OCI-LY1 (cell line): ENCODE measurements around the gene MMP14.

Source experiments
- H2AFZ ChIP-seq: fragments of 200-600 bp; sonication (generic), shearing (Covaris generic); 2 replicates; pipeline ENCODE4 v1.6.0; 2014; ENCODE audit warnings: antibody characterized with exemption, mild to moderate bottlenecking, low read length
- H3F3A ChIP-seq: fragments of 200-600 bp; sonication (generic), shearing (Covaris generic); 2 replicates; pipeline ENCODE4 v1.6.0; 2014; ENCODE audit warnings: mild to moderate bottlenecking, antibody characterized with exemption, low read length, moderate library complexity; ENCODE audit not compliant: insufficient read depth
- H3K27ac ChIP-seq: fragments of 200-600 bp; sonication (generic); 2 replicates; pipeline ENCODE4 v1.5.1; 2014; ENCODE audit warnings: low read length, mixed run types, mild to moderate bottlenecking, low read depth; ENCODE audit not compliant: poor library complexity, severe bottlenecking
- H3K27me3 ChIP-seq: fragments of 200-600 bp; sonication (generic); 2 replicates; pipeline ENCODE4 v1.6.0; 2014; ENCODE audit warnings: antibody characterized with exemption, mild to moderate bottlenecking, low read length, moderate library complexity; ENCODE audit not compliant: insufficient read depth
- H3K36me3 ChIP-seq: fragments of 200-600 bp; sonication (generic); 2 replicates; pipeline ENCODE4 v1.6.1; 2014; ENCODE audit warnings: mild to moderate bottlenecking, antibody characterized with exemption, low read length, moderate library complexity, mixed read lengths; ENCODE audit not compliant: insufficient read depth
- H3K4me1 ChIP-seq: fragments of 200-600 bp; sonication (generic); 2 replicates; pipeline ENCODE4 v1.5.1; 2014; ENCODE audit warnings: mild to moderate bottlenecking, low read length, moderate library complexity; ENCODE audit not compliant: insufficient read depth, severe bottlenecking
- H3K4me2 ChIP-seq: fragments of 200-600 bp; sonication (generic), shearing (Covaris generic); 2 replicates; pipeline ENCODE4 v1.6.1; 2014; ENCODE audit warnings: low read length
- H3K4me3 ChIP-seq: fragments of 200-600 bp; sonication (generic); 2 replicates; pipeline ENCODE4 v1.5.1; 2014; ENCODE audit warnings: low read length, low read depth, mild to moderate bottlenecking, mixed read lengths; ENCODE audit not compliant: poor library complexity, severe bottlenecking
- H3K79me2 ChIP-seq: fragments of 200-600 bp; shearing (Covaris generic); 2 replicates; pipeline ENCODE4 v1.6.1; 2016; ENCODE audit warnings: mixed run types, low read length, mixed read lengths; ENCODE audit not compliant: insufficient read depth
- H3K9ac ChIP-seq: fragments of 200-600 bp; sonication (generic), shearing (Covaris generic); 2 replicates; pipeline ENCODE4 v1.6.1; 2014; ENCODE audit warnings: mild to moderate bottlenecking, low read length, mixed read lengths
- H3K9me2 ChIP-seq: fragments of 200-600 bp; sonication (generic), shearing (Covaris generic); 2 replicates; pipeline ENCODE4 v1.6.1; 2014; ENCODE audit warnings: low read depth, mild to moderate bottlenecking, low read length, mixed read lengths
- H3K9me3 ChIP-seq: fragments of 200-600 bp; shearing (Covaris generic); 2 replicates; pipeline ENCODE4 v1.6.1; 2014; ENCODE audit warnings: low read length, mixed read lengths
- H4K20me1 ChIP-seq: fragments of 200-600 bp; sonication (generic), shearing (Covaris generic); 2 replicates; pipeline ENCODE4 v1.6.0; 2016; ENCODE audit warnings: mild to moderate bottlenecking, low read length; ENCODE audit not compliant: insufficient read depth
- EZH2 ChIP-seq: fragments of 200-600 bp; sonication (generic), shearing (Covaris generic); IDR thresholded peaks from 2 replicates; pipeline ENCODE4 v1.8.0; 2017; ENCODE audit warnings: borderline replicate concordance, mixed run types, mild to moderate bottlenecking, antibody characterized with exemption, low read length, moderate library complexity, mixed read lengths
- TF ChIP-seq, protein P1 (sequence below): fragments of 200-600 bp; sonication (generic), shearing (Covaris generic); IDR thresholded peaks from 2 replicates; pipeline ENCODE4 v1.5.1; 2017; ENCODE audit warnings: mild to moderate bottlenecking, antibody characterized with exemption, low read length, moderate library complexity, mixed read lengths

The MMP14 gene

GRCh38 chr14:22796087-22796707 is 40.2 kb upstream of the MMP14 start:
- no peaks in the 10 kb centered on the region for H3K79me2 ChIP-seq
- no peaks in the 10 kb centered on the region for H4K20me1 ChIP-seq
- H3K4me1 ChIP-seq, result peaks cover 29% of the 10 kb centered on the region
- H3K27me3 ChIP-seq, result no peaks in the 10 kb centered on the region
- H3K9ac ChIP-seq, result no peak overlapping the region
- no peak overlapping the region for H3K4me2 ChIP-seq
- no peaks in the 10 kb centered on the region for H3K9me2 ChIP-seq
- TF ChIP-seq EZH2, result no peak
- TF ChIP-seq, protein P1, sequence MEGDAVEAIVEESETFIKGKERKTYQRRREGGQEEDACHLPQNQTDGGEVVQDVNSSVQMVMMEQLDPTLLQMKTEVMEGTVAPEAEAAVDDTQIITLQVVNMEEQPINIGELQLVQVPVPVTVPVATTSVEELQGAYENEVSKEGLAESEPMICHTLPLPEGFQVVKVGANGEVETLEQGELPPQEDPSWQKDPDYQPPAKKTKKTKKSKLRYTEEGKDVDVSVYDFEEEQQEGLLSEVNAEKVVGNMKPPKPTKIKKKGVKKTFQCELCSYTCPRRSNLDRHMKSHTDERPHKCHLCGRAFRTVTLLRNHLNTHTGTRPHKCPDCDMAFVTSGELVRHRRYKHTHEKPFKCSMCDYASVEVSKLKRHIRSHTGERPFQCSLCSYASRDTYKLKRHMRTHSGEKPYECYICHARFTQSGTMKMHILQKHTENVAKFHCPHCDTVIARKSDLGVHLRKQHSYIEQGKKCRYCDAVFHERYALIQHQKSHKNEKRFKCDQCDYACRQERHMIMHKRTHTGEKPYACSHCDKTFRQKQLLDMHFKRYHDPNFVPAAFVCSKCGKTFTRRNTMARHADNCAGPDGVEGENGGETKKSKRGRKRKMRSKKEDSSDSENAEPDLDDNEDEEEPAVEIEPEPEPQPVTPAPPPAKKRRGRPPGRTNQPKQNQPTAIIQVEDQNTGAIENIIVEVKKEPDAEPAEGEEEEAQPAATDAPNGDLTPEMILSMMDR, result no peak
- no peak overlapping the region for H3K4me3 ChIP-seq
- peaks cover 4% of the 10 kb centered on the region; the same call in 1 of the 2 replicates for H3K9me3 ChIP-seq
- no peak overlapping the region for H3K27ac ChIP-seq
- H3K36me3 ChIP-seq, result peaks cover 8% of the 10 kb centered on the region; the same call in 1 of the 2 replicates
- H3F3A ChIP-seq, result no peaks in the 10 kb centered on the region
- H2AFZ ChIP-seq, result no peak overlapping the region

DNA sequence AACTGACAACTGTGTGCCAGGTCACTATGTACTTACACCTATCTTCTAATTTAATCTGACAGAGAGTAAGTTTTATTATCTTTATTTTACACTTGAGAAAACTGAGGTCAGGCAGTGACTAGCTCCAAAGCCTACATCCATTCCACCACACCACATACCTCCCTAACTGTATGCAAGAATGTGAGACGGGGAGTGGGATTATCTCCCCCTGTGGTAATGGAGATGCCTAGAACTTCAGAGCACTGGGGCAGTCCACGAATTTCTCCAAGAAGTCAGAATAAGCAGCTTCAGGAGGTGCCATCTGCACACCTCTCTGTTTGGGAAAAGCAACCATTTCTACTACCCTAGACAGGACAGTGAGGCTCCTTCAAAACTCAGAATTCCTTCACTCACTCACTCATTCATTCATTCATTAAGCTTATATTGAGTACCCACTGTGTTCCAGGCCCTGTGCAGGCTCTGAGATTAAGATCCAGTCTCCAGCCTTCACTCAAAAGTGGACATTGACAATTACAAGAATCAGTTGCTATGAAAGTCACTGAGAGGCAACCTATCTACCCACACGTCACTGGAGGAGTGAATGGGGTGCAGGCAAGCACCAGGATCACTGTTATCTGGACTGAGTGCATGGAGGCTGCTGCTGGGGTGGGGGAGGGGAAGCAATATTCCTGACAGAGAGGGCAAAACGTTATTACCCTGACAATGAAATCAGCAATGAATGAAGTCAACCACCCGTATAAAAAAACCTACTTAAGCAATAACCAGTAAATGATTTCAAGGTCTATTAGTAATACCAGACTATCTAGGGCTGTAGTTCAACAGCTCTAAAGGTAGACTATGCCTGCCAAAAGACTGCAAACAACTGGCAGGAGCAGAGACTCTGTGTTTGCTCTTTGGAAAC is 39.1 kb upstream of the MMP14 start:
- Histone ChIP-seq H3K9ac (no peak overlapping the region), H3K9me3 (peaks cover 4% of the 10 kb centered on the region; the same call in 1 of the 2 replicates), H3K4me2 (no peak overlapping the region), H3K36me3 (peaks cover 8% of the 10 kb centered on the region; the same call in 1 of the 2 replicates), H3K27ac (no peak overlapping the region), H3F3A (no peaks in the 10 kb centered on the region), H3K79me2 (no peaks in the 10 kb centered on the region), H3K4me1 (peaks cover 25% of the 10 kb centered on the region), H3K9me2 (no peaks in the 10 kb centered on the region), H2AFZ (no peak overlapping the region), H3K27me3 (no peaks in the 10 kb centered on the region), H3K4me3 (no peak overlapping the region), H4K20me1 (no peaks in the 10 kb centered on the region)
- no peak for TF ChIP-seq EZH2
- TF ChIP-seq, protein P1, result no peak

GRCh38 chr14:22798528-22798927 is 37.9 kb upstream of the MMP14 start:
- H3K9me2 ChIP-seq, result no peaks in the 10 kb centered on the region
- TF ChIP-seq EZH2, result no peak
- TF ChIP-seq, protein P1, result no peak
- H3K36me3 ChIP-seq, result peaks cover 8% of the 10 kb centered on the region; the same call in 1 of the 2 replicates
- no peaks in the 10 kb centered on the region for H3F3A ChIP-seq
- H3K4me2 ChIP-seq, result no peak overlapping the region
- H3K4me1 ChIP-seq, result peaks cover 33% of the 10 kb centered on the region
- H3K9me3 ChIP-seq, result peaks cover 4% of the 10 kb centered on the region; the same call in 1 of the 2 replicates
- no peak overlapping the region for H2AFZ ChIP-seq
- no peaks in the 10 kb centered on the region for H3K27me3 ChIP-seq
- no peak overlapping the region for H3K27ac ChIP-seq
- H3K9ac ChIP-seq, result no peak overlapping the region
- no peaks in the 10 kb centered on the region for H3K79me2 ChIP-seq
- H3K4me3 ChIP-seq, result no peak overlapping the region
- no peaks in the 10 kb centered on the region for H4K20me1 ChIP-seq
